ENCODE measurements around the gene CERS3. TPM values are rescaled to one million over a fixed set of nuclear protein-coding genes. Genes with fewer than 3 reads are reported as not detected.

CERS3 gene
- total and polyA plus RNA-seq, 2 of the 4 experiments (the other 2 are of a cell fraction): not detected

DNA sequence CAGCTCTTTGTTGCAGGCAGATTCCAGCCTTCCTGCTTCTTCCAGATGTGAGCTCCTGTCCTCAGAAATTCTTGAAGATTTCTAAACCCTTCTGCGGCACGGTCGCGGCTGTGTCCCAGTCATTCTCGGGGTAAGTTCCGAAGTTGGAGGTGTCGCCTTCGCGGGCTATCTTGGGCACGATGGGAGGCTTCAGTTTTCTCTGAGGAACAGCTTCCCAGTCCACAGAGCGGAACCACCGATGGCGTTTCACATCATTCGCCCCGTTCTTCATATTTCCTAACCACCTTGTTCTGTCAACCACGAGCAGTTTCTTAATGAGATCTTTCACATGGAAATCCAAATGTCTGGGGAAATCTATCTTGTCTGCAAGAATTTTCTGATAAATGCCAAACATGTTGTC is 24.7 kb upstream of the CERS3 start:
- ChIA-PET POLR2A (ENCODE audit: unreplicated experiment) (no interaction called here), CTCF (interaction anchor here (0.6 kb wide), 1 partner anchor 28 kb away, joined by 4 read pairs; no protein-coding TSS in a partner anchor)
- in situ Hi-C loops (cut with MboI; ENCODE audit: low sequenced_read_pairs): no loop called here
- H3K14ac ChIP-seq (replicated peaks; ENCODE audit: low read depth, low read length): no peak overlapping the region
- no peaks in the 10 kb centered on the region for H3K27me3 ChIP-seq (ENCODE audit: control insufficient read depth, insufficient read depth, low read length)
- peaks cover 4% of the 10 kb centered on the region; the same call in 1 of the 2 replicates for H3K9me3 ChIP-seq (ENCODE audit: control insufficient read depth, insufficient read depth, low read length)
- ATAC-seq (ENCODE audit: low read depth) (no peak), DNase-seq (no peak)
- no peak overlapping the region for H3K56ac ChIP-seq (ENCODE audit: extremely low read depth, insufficient read depth, low read length)
- no peaks in the 10 kb centered on the region for H3K79me1 ChIP-seq (ENCODE audit: low read depth in 1 of 2, low read length in 2 of 2)
- dilution Hi-C loops (cut with HindIII; ENCODE audit: low sequenced_read_pairs, unreplicated experiment): no loop called here
- no peak overlapping the region for H3K4me3 ChIP-seq (ENCODE audit: insufficient read depth, low read depth, low read length)
- WGBS, 2 experiments (ENCODE audit: extremely low coverage in 2 of 2, insufficient read length in 1 of 2): 88% methylated on average over 7 of the region's 16 CpGs; no CpG with 5 or more reads in 1 of the 2 experiments
- no peak overlapping the region for H2AK9ac ChIP-seq (replicated peaks; ENCODE audit: low read depth, low read length, poor library complexity)
- TF ChIP-seq, protein P1, sequence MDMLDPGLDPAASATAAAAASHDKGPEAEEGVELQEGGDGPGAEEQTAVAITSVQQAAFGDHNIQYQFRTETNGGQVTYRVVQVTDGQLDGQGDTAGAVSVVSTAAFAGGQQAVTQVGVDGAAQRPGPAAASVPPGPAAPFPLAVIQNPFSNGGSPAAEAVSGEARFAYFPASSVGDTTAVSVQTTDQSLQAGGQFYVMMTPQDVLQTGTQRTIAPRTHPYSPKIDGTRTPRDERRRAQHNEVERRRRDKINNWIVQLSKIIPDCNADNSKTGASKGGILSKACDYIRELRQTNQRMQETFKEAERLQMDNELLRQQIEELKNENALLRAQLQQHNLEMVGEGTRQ (IDR thresholded peaks at IDR 0.05; ENCODE audit: low read depth, low read length): no peak
- TF ChIP-seq POLR2A (IDR thresholded peaks at IDR 0.05; ENCODE audit: low read depth, low read length): no peak
- TF ChIP-seq BHLHE40 (IDR thresholded peaks at IDR 0.05; ENCODE audit: low read depth, low read length): no peak
- TF ChIP-seq CHD1 (IDR thresholded peaks at IDR 0.05; ENCODE audit: low read depth, low read length): no peak
- TF ChIP-seq RCOR1 (IDR thresholded peaks at IDR 0.05; ENCODE audit: insufficient replicate concordance, low read length): no peak
- no peak for TF ChIP-seq FOS (IDR thresholded peaks at IDR 0.05; ENCODE audit: low read depth, low read length)
- TF ChIP-seq CTCF (conservative IDR thresholded peaks at IDR 0.05; ENCODE audit: low read depth, low read length): no peak
- no peak for TF ChIP-seq MAZ (IDR thresholded peaks at IDR 0.05; ENCODE audit: borderline replicate concordance, low read depth, low read length)
- H2AFZ ChIP-seq (replicated peaks; ENCODE audit: low read length, poor library complexity): no peak overlapping the region
- no peak overlapping the region for H3K18ac ChIP-seq (ENCODE audit: low read depth, low read length)
- H3K9ac ChIP-seq (ENCODE audit: low read depth, low read length): no peak overlapping the region
- no peaks in the 10 kb centered on the region for H3K36me3 ChIP-seq (ENCODE audit: control insufficient read depth, insufficient read depth, low read length)
- no peak overlapping the region for H4K8ac ChIP-seq (ENCODE audit: low read depth in 2 of 2, low read length in 2 of 2)
- H4K5ac ChIP-seq (ENCODE audit: low read depth, low read length): no peak overlapping the region
- no TSS peak for BruUV-seq (replicated peaks)
- no peaks in the 10 kb centered on the region for H3K4me1 ChIP-seq (ENCODE audit: control insufficient read depth, insufficient read depth, low read length)
- H4K20me1 ChIP-seq (ENCODE audit: insufficient read depth, low read length): no peaks in the 10 kb centered on the region
- H4K91ac ChIP-seq (ENCODE audit: insufficient read depth, low read depth, low read length): no peak overlapping the region
- intact Hi-C loops (cut with micrococcal nuclease): no loop called here
- H3K4ac ChIP-seq (ENCODE audit: low read depth, low read length): no peak overlapping the region
- no peak overlapping the region for H2AK5ac ChIP-seq (ENCODE audit: low read depth, low read length)
- no peak overlapping the region for H3K27ac ChIP-seq (ENCODE audit: insufficient read depth, low read length)
- no peaks in the 10 kb centered on the region for H3K9me1 ChIP-seq (ENCODE audit: insufficient read depth, low read length)
- H2BK120ac ChIP-seq (ENCODE audit: low read depth, low read length): no peak overlapping the region
- no peak overlapping the region for H2BK15ac ChIP-seq (ENCODE audit: low read depth, low read length)
- no peak overlapping the region for H3K23ac ChIP-seq (ENCODE audit: low read depth, low read length)
- no peak overlapping the region for H2BK20ac ChIP-seq (ENCODE audit: low read depth, low read length)
- no peak overlapping the region for H2BK5ac ChIP-seq (ENCODE audit: low read depth, low read length, poor library complexity, severe bottlenecking)
- no peak overlapping the region for H3K4me2 ChIP-seq (ENCODE audit: low read depth, low read length)
